Activated CD4-positive, alpha-beta T cell treated with anti-CD3 and anti-CD28 coated beads, Interleukin-2, amount 50 U/mL, for 4 hours (primary cell): Measurements from ENCODE around the gene STIM1.
"Not testable (repeated sequence)": the region's sequence is repeated elsewhere in the genome, so short reads cannot be mapped to it uniquely, and the experiment has no call there.

ENCODE experiments used
- DNase-seq, 2 experiments: peaks; one replicate each; pipeline ENCODE4 v3.0.0-alpha.2; 2020

Gene STIM1

DNA sequence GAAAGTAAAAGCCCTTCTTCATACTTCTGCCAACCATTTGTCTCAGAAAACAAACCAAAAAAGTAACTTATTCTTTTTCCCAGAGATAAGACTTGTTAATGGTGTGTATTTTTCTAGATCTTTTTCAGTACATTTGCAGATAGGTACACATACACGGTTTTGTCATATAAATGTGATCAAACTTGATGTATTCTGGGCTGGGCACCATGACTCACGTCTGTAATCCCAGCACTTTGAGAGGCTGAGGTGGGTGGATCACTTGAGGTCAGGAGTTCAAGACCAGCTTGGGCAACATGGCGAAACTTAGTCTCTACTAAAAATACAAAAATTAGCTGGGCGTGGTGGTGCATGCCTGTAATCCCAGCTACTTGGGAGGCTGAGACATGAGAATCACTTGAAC lies 274.8 kb downstream of the STIM1 start:
- DNase-seq, result not testable (repeated sequence)

- DNase-seq, result no peak
Observed at GRCh38 chr11:4134806-4135205, 279.3 kb downstream of the STIM1 start.

GRCh38 chr11:4138497-4138896 lies 283.0 kb downstream of the STIM1 start:
- DNase-seq, result no peak

DNA sequence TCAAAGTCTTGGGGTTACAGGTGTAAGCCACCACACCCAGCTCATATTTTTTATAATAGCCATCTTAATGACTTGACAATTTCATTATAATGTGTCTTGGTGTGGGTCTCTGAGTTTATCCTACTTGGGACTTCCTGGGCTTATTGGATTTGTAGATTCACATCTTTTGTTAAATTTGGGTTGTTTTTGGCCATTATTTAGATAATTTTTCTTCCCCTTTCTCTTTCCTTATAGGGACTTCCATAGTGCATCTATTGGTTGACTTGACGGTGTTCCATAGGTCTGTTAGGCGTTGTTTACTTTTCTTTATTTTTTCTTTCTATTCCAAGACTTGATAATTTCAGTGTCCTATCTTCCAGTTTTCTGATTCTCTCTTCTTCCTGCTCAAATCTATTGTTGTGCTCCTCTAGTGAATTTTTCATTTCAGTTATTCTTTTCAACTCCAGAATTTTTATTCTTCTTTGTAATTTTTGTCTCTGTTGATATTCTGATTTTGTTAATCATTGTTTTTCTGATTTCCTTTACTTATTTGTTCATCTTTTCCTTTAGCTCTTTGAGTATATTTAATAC lies 284.7 kb downstream of the STIM1 start:
- DNase-seq, result no peak
